Measurements from ENCODE around the gene SMIM21. TPM values are rescaled to one million over a fixed set of nuclear protein-coding genes. Genes with fewer than 3 reads are reported as not detected.

Gene SMIM21
- total RNA-seq, 2 donors from 2014 or later: not detected

DNA sequence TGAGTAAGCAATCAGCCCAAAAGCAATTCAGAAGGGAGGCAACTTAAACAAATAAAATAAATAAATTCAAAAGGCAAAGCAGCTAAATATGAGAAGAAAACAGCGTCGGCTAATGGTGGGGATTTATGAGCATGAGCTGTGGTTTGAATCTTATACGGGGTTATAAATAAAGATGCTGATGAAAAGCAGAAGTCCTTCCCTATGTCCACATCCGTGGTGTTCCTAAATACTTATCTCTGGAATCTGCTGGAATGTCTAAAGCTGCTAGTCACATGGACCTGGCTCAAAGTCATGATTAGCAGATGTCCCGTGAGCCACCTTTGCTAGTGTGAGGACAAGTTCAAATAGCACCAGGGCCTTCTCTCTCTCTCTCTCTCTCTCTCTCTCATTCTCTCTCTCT lies 33.8 kb downstream of the SMIM21 start:
- ATAC-seq: no peak
- TF ChIP-seq POLR2A (IDR thresholded peaks at IDR 0.05): no peak
- TF ChIP-seq, protein P1, sequence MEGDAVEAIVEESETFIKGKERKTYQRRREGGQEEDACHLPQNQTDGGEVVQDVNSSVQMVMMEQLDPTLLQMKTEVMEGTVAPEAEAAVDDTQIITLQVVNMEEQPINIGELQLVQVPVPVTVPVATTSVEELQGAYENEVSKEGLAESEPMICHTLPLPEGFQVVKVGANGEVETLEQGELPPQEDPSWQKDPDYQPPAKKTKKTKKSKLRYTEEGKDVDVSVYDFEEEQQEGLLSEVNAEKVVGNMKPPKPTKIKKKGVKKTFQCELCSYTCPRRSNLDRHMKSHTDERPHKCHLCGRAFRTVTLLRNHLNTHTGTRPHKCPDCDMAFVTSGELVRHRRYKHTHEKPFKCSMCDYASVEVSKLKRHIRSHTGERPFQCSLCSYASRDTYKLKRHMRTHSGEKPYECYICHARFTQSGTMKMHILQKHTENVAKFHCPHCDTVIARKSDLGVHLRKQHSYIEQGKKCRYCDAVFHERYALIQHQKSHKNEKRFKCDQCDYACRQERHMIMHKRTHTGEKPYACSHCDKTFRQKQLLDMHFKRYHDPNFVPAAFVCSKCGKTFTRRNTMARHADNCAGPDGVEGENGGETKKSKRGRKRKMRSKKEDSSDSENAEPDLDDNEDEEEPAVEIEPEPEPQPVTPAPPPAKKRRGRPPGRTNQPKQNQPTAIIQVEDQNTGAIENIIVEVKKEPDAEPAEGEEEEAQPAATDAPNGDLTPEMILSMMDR (IDR thresholded peaks at IDR 0.05): no peak
- intact Hi-C loops (cut with DNase I): no loop called here

DNA sequence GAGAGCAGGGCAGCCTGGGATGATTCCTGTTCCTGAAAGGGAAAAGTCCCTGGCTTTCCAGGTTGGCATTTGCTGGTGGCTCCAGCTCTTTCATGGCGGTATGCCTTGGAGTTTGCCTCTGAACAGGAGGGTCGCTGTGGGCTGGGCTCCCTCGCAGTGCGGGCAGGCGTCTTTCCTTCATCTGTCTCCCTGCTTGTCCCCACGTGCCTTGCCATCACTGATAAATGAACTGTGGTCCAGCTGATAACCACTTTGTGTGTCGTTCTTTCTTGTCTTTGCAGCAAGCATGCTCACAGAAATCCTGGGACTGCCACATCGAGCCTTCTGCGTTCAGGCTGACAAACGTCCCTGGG lies 35.3 kb downstream of the SMIM21 start:
- TF ChIP-seq, protein P1 (IDR thresholded peaks at IDR 0.05): no peak
- TF ChIP-seq POLR2A (IDR thresholded peaks at IDR 0.05): no peak
- WGBS, 2 donors: 62 to 68% methylated on average over 10 of the region's 10 CpGs
- DNase-seq: no peak

More for the DNA sequence above, 33.8 kb downstream of the SMIM21 start:
- Histone ChIP-seq H3K27me3 (no peaks in the 10 kb centered on the region), H3K9me3 (no peaks in the 10 kb centered on the region), H3K4me3 (no peak overlapping the region), H3K27ac (no peak overlapping the region), H3K4me1 (no peaks in the 10 kb centered on the region), H3K36me3 (replicated peaks in 1 of 2; ENCODE audit: insufficient read depth in 1 of 2, low read depth in 2 of 2) (no peaks in the 10 kb centered on the region)
- no peak for DNase-seq
- 42 to 62% methylated on average over 5 of the region's 5 CpGs for WGBS, 2 donors

DNA sequence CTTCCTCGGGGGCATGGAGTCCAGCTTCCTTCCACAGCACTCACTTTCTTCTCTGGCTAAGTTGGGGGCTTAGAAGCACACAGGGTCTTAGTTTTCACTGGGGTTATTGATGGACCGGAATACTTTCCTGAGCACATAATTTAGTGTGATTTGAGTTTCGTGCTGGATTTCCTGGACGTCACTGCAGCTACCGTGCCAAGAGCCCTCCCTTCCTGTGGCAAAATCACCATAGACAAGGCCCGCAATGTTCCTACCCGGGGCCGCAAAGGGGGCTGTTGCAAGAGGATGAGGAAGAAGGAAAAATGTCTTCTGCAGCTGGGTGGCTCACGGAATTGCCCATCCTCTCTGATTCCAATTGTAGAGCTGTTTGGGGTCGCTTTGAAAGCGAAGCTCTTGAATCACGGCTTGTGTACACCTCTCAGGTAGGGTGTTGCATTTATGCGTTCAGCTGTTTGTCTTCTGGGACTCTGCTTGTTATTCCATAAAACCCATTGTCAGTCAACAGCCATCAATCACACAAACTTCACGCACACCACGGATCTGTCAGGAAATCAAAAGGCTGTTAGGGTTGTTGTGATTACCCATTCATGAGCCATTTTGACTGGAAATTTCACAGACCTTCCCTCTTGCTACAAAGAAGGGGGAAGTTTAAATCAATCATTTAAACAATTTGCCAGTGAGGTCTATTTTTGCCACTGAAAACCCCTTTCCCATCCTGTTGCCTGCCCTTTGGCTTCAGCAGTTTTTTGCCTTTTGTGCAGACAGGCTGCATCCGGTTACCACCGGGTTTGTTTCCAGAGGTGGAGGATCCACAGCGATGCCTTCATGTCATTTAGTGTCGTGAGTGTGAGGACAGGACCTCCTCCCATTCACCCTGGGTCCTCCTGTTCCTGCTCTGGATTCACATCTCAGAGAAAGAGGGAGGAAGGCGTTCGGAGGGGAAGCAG lies 36.0 kb downstream of the SMIM21 start:
- ATAC-seq: no peak
- TF ChIP-seq, protein P1 (IDR thresholded peaks at IDR 0.05): no peak
- no peak for TF ChIP-seq POLR2A (IDR thresholded peaks at IDR 0.05)
- Histone ChIP-seq H3K9me3 (no peaks in the 10 kb centered on the region), H3K27ac (no peak overlapping the region), H3K4me1 (no peaks in the 10 kb centered on the region), H3K36me3 (replicated peaks in 1 of 2; ENCODE audit: insufficient read depth in 1 of 2, low read depth in 2 of 2) (no peaks in the 10 kb centered on the region), H3K27me3 (no peaks in the 10 kb centered on the region), H3K4me3 (no peak overlapping the region)
- intact Hi-C loops (cut with DNase I): no loop called here
- WGBS, 2 donors: 56 to 62% methylated on average over 21 of the region's 21 CpGs
- DNase-seq: no peak

More for the DNA sequence above, 35.3 kb downstream of the SMIM21 start:
- no peak for ATAC-seq
- H3K4me3 ChIP-seq: no peak overlapping the region
- no peaks in the 10 kb centered on the region for H3K36me3 ChIP-seq (replicated peaks in 1 of 2; ENCODE audit: insufficient read depth in 1 of 2, low read depth in 2 of 2)
- intact Hi-C loops (cut with DNase I): no loop called here
- no peak overlapping the region for H3K27ac ChIP-seq
- no peaks in the 10 kb centered on the region for H3K27me3 ChIP-seq
- no peaks in the 10 kb centered on the region for H3K4me1 ChIP-seq
- H3K9me3 ChIP-seq: no peaks in the 10 kb centered on the region

DNA sequence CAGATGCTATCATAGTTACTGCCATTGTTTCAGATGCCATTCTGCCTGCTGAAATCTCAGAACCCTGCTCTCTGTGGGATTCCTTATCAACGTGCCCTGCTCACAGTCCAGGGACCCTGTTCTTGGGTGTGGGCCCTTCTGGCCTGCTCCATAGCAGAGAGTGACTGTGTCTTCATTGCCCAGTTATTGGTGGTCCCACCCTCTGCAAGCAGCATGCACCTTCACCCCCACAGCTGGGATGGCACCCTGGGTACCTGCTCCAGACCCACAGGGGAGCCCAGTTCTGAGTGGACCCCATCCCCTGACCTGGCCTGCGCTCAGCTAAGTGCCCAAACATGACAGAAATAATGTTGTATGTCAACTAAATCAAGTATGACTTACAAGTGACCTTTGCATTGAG lies 36.6 kb downstream of the SMIM21 start:
- TF ChIP-seq, protein P1 (IDR thresholded peaks at IDR 0.05): no peak
- TF ChIP-seq POLR2A (IDR thresholded peaks at IDR 0.05): no peak
- Histone ChIP-seq H3K4me1 (no peaks in the 10 kb centered on the region), H3K9me3 (no peaks in the 10 kb centered on the region), H3K4me3 (no peak overlapping the region), H3K27me3 (no peaks in the 10 kb centered on the region), H3K36me3 (replicated peaks in 1 of 2; ENCODE audit: insufficient read depth in 1 of 2, low read depth in 2 of 2) (no peaks in the 10 kb centered on the region), H3K27ac (no peak overlapping the region)
- intact Hi-C loops (cut with DNase I): no loop called here
- WGBS, 2 donors: 53 to 66% methylated on average over 2 of the region's 2 CpGs
- ATAC-seq (no peak), DNase-seq (no peak)

DNA sequence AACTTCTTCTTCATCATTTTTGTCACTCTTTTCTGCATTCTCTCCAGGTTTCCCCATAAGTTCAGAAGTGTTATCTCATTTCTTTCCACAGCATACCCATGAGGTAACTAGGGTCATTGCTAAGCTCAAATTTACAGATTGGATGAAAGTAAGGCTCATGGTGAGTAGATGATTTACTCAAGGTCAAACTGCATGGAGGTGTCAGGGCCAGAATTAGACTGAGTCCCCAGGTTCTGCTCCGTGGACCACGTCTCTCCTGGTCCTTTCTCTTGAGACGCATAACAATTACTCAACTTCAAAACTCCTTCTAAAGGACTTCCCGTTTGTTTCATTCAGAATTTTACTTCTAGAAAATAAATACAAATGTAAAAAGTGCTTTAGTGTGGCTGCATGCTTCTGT lies 43.4 kb downstream of the SMIM21 start:
- Histone ChIP-seq H3K4me1 (no peaks in the 10 kb centered on the region), H3K27ac (no peak overlapping the region), H3K36me3 (replicated peaks in 1 of 2; ENCODE audit: insufficient read depth in 1 of 2, low read depth in 2 of 2) (no peaks in the 10 kb centered on the region), H3K27me3 (no peaks in the 10 kb centered on the region), H3K4me3 (no peak overlapping the region), H3K9me3 (no peaks in the 10 kb centered on the region)
- 32 to 40% methylated on average over 4 of the region's 4 CpGs for WGBS, 2 donors
- no peak for ATAC-seq
- TF ChIP-seq POLR2A (IDR thresholded peaks at IDR 0.05): no peak
- TF ChIP-seq, protein P1 (IDR thresholded peaks at IDR 0.05): no peak
- DNase-seq: no peak
- intact Hi-C loops (cut with DNase I): no loop called here

Measured in body of pancreas (tissue), 4 donors.